Hindlimb muscle (tissue), 1 donor: ENCODE data around the gene STX16. TPM values are rescaled to one million over a fixed set of nuclear protein-coding genes. Genes with fewer than 3 reads are reported as not detected.
A peak's percentile ranks its signal among the peaks of the same experiment; 100 is the strongest.
"Not testable (repeated sequence)": the region's sequence is repeated elsewhere in the genome, so short reads cannot be mapped to it uniquely, and the experiment has no call there.

ENCODE experiments used
- DNase-seq: peaks from one replicate; pipeline ENCODE4 v3.0.0-alpha.2; 2013
- polyA plus RNA-seq: library from polyadenylated mRNA; unstranded; fragments of 120-200 nt; gene quantifications from one replicate; pipeline ENCODE4 v1.2.1, GENCODE V29; 2013; ENCODE audit not compliant: insufficient read length

Gene STX16
- polyA plus RNA-seq, 1 donor, result 71.0 TPM

- no peak for DNase-seq
These were observed 14.6 kb upstream of the STX16 start for GRCh38 chr20:58636396-58636982.

GRCh38 chr20:58636983-58637421 is 14.1 kb upstream of the STX16 start:
- no peak for DNase-seq

DNA sequence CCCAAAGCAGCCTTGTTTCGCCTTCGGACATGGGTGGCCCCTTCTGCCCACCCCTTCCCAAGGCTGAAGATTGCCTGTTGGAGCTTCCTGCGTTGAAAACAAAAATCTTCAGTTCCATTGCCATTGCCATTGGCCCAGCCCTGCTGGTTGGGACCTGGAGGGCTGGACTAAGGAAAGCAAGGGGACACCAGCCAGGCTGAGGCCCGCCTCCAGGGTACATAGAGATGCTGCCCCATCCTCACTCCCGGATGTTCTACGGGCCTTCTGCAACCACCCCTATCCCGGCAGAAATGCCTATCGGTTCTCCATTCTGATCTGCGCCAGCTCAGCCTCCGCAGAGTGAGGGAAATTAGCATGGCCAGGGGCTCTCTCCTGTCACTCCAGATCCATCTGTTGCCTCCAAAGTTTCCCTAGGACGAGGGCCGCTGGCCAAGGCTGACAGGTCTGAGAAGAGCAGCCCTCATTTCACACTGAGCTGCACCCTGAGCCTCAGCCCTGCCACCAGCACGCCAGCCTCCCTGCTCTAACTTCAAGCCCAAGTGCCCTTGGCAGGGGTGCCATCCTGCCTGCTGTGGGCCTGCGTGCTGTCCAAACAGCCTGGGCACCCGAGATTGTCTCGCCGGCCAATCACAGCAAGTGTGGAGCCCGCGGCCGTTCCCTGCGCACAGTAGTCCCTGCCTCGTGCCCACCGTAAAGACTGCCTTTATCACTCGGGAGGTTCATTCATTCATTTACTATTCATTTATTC is 13.4 kb upstream of the STX16 start:
- DNase-seq, result no peak

DNA sequence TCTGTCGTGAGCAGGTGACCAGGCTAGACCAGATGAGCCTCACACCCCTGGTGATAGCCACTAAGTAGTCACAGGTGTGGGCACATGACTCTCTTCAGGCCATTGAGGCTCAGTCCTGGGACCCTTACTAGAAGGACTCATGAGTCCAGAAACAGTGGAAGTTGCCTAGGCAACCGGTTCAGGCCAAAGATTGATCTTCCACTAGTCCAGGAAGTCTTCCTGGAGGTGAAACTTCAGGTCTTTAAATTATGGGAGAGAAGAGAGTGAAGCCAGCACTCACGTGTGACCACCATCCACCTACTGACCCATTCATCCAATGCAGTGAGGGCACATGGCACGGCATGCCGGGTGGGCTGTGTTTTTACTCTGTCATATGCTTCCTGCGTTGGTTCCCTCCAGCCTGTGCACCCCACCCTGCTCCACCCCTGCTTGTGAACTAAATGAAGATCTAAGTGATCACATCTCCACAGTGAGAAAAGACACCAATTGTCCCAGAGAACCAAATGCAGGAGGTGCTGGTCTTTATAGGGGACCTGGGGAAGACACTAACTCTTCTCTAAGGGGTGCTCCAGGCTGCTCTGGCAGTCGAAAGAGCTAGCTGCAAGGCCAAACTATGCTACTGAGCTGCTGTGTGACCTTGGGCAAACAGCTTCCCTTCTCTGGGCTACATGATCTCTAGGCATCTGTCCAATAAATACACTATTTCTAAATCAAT is 12.5 kb upstream of the STX16 start:
- DNase-seq, result no peak

DNA sequence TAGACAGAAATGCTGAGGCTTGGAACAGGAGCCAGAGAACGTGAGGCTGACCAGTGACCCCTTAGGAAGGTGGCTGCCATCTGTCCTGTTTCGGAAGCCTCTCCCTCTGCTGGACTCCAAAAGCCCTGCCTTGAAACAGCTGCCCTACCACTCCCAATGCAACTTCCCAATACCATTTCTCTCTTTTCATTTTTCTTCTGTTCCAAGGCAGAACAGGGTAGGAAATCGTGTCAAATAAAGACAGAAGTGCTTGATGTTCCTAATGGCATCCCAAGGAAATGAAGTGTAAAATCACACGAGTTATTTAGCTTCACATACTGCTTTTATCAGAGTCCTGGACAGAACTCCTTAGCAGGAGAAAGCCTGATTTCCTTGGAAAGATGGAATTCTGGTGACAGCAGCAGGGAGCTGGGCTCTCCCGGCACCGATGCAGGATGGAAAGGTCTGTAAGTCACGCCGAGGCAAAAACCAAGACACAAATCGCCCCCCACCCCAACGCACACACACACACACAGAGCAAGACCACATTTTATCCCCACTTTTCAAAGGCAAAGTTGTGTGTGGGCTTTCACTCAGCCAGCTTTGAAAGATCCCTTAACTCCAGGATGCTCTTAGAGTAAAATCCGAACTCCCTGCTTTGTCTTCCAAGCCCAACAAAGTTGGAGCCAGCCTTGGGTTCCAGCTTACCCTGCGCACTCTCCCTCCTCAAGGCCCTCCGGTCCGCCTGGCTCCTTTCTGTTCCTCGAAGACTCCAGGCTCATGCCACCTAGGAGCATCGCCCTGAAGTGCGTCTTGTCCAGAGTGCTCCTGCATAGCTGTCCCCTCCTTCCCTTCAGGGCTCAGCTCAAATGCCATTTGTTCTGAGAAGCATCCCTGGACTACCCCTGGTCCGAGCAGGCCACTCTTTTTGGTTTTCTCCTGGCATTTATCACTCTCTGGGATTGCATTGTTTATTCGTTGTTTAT is 11.6 kb upstream of the STX16 start:
- no peak for DNase-seq

DNA sequence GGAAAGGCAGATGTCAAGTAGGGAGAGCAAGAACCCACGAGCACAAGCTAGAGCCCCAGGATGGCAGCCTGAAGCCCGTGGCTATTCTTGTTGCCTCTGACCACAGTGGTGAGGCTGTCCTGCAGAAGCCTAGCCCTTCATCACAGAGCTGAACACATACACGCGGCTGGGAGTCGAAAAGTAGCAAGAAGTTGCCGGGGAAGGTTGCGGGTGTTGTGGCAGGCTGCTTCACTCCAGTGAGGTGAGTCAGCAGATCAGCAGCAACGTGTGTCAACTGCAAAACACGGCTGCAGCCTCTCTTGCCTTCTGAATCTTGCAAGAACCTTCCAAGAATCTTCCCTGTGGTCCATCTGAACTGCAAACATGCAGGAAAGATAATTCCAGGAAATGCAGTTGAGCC is 10.6 kb upstream of the STX16 start:
- DNase-seq, result no peak

- DNase-seq, result no peak
These were observed 8.6 kb upstream of the STX16 start for GRCh38 chr20:58642441-58642840.

- not testable (repeated sequence) for DNase-seq
These were observed 8.2 kb upstream of the STX16 start for GRCh38 chr20:58642896-58643295.

GRCh38 chr20:58645412-58645968 is 5.6 kb upstream of the STX16 start:
- DNase-seq, result no peak

DNA sequence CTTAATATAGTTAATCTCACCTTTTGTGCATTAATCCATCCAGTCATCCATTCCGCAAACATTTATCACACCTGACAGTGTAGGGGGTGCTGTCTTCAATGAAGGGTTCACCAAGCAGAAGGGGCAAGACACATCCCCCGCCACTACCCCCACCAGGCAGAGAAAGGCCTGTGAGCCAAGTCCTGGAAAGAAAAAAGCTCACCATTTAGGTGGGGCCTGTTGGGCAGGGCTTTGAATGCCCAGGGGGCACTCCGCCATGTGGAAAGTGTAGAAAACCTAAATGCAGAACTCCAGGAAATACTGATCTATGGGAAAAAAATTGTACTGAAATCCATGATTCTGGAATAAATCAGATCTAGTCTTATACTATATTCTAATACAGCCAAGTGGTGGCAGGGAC is 4.8 kb upstream of the STX16 start:
- DNase-seq, result no peak

DNA sequence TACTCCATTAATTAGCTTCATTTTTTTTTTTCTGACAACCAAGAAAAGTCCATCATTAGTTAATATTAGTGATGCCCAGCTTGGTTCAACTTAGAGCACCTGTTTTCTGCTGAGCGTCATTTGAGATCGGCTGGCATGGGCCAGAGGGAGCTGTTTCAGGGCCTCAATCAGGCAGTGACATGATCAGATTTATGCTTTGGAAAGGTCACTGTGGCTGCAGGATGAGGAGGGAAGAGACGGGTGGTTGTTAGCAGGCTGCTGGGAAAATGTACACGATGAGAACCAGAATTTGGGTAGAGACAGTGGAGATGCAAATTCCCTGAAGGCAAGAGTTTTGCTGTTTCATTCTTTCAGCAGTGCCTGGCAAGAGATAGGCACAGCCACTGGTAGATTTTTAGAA is 4.4 kb upstream of the STX16 start:
- no peak for DNase-seq

DNA sequence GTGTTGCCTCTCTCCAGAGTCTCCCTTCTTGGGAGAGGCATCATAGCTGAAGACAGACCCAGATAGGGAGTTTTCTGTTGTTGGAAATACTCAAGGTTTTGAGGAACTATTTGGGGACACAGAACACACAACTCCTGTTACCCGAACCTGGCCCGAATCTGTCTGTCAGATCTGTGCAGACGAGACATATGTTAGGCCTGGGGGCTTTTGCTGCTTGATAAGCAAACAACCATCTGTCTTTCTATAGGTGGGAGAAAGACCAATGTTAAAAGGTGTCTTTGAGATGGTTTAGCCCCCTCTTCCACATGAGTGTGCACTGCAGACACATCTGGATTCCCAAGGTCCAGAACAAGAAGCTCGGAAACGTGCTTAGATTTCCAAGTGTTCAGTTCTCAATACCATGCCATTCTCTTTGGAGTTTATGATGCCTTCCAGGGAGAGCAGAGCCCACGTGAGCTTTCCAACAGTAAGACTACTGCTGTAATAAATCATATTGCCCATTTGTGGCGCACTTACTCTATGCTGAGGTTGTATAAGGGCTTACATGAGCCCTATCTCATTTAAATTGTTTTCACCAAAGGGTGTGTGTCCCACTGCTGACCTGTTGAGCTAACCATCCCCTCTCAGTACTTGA is 3.8 kb upstream of the STX16 start:
- DNase-seq, result no peak

DNA sequence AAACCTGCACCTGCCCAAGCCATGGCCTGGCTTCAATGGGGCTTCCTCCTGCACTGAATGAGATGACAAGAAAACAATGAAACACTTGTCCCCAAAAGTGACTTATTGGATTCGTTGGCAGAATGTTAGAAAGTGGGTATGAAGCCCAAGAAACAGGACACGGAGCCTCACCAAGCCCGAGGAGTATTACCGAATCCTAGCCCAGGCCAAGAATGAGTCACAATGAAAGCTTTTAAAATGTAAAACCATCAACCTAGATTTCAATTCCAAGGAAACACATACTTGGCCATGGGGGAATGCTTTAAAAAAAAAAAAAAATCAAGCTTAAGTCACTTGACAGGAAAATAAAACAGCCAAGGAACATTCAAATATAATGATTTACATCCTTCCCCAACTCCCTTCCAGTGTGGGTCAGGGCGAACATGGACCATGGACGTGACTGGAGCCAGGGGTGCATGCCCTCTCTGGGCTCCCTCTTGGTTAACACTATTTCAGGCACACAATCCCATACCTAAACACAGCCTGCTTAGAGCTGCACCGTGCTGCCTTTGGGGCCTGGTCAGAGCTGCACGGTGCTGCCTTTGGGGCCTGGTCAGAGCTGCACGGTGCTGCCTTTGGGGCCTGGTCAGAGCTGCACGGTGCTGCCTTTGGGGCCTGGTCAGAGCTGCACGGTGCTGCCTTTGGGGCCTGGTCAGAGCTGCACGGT is 3.1 kb upstream of the STX16 start:
- DNase-seq, result peak; percentile 63

GRCh38 chr20:58648502-58648825 is 2.6 kb upstream of the STX16 start:
- not testable (repeated sequence) for DNase-seq

GRCh38 chr20:58649288-58650180 is 1.5 kb upstream of the STX16 start:
- DNase-seq, result no peak

DNA sequence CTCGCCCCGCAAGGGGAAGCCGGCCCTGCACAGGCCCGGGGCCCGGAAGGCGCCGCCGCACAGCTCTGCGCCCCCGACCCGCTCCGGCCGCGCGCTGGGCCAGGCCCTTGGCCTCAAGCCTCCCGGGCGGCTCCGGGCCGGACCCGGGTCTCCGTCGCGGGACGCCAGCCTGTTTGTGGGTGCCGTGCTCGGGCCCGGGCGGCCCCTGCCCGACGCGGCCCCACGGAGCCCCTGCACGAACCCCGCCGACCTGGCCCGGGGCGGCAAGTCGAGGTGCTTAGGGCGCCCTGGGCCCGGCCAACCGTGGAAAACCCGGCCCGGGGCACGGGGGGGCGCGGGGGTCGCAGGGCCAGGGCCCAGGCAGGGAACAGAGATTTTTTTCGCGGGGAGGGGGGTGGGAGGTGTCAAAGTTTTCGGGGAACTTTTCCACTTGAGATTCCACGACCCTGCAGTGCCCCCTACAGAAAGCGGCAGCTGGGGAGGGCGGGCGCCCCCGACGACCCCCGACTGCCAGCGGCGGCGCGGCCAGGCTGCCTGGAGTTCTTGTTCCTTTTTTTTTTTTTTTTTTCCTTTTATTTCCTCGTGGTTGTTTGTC is 805 bp upstream of the STX16 start:
- DNase-seq, result no peak

DNA sequence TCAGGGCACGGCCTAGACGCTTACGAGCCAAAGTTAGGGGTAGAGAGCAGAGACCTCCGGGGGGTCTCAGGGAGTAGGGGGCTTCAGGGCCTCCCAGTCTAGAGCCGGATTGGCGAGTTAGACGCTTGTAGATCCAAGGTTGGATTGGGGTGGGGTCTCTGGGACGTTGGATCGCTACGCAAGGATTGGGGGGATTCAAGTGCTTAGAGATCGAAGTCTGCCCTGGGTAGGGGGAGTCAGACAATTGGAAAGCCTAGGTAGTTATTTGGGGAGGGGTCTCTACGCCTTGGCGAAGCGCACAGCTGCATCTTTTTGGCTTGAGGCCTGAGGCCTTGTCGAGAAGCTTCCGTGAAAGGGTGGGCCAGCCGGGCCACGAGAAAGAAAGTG is 469 bp downstream of the STX16 start:
- peak; percentile 89 for DNase-seq

- peak; percentile 89 for DNase-seq
These were observed 993 bp downstream of the STX16 start for GRCh38 chr20:58651946-58652605.

DNA sequence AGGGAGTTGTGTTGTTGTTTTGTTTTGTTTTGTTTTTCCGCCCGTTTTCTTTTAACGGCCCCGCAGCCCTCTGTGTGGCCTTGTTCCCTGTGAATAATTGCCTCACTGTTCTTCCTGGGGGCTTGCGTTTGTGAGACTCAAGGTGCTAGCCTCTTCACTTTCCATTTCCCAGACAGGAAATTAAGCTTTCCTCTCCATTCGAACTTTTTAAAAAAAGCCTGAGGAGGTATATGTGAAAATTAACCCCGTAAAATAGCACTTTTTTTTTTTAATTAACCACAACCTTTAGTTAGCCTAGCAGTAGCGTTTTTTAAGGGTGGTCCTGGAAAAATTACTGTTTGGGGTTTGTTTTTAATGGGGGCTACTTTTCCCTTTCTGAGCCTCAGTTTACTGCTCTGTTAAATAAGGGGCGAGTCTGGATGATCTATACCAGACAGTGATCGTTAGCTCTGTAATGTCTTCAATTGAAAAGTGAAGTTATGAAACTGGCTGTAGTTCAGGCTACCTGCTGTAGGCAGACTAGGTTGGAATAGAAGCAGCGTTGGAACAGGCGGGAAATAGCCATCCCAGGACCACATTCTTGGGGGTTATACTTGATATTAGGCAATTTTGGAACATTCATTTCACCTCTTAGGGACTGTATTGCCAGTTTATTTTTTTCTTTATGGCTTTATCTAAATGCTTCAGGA is 1.7 kb downstream of the STX16 start:
- no peak for DNase-seq
